Left hindlimb (tissue), 1 donor: ENCODE measurements around the gene CDO1.
A peak's percentile ranks its signal among the peaks of the same experiment; 100 is the strongest.

ENCODE experiments used
- DNase-seq: peaks from one replicate; pipeline ENCODE4 v3.0.0-alpha.2; 2018

Gene CDO1

GRCh38 chr5:115778417-115778816 is 38.0 kb downstream of the CDO1 start:
- DNase-seq: no peak

- DNase-seq: no peak
Observed at GRCh38 chr5:115776989-115777388, 39.5 kb downstream of the CDO1 start.

DNA sequence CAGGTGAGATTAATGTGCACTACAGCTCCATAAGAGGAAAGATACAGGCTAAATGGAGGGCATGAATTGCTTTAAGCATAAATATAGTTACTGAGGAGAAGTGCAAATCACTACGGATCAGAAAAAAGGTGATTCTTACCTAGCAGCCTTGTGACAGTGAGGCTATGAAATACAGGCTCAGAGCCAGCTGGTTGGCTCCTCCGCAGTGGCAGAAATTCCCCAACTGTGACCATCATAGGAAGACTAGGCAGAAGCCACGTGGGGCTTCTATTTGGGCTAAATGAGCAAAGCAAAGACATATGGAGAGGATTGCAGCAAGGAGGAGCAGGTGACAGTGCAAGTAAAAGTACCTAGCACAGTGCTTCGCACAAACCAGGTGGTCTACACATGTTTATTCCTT is 40.5 kb downstream of the CDO1 start:
- DNase-seq: no peak

GRCh38 chr5:115774684-115775083 is 41.8 kb downstream of the CDO1 start:
- peak; percentile 84 for DNase-seq

GRCh38 chr5:115772731-115773475 is 43.6 kb downstream of the CDO1 start:
- peak; percentile 51 for DNase-seq

- DNase-seq: no peak
Observed at GRCh38 chr5:115770466-115770865, 46.0 kb downstream of the CDO1 start.

DNA sequence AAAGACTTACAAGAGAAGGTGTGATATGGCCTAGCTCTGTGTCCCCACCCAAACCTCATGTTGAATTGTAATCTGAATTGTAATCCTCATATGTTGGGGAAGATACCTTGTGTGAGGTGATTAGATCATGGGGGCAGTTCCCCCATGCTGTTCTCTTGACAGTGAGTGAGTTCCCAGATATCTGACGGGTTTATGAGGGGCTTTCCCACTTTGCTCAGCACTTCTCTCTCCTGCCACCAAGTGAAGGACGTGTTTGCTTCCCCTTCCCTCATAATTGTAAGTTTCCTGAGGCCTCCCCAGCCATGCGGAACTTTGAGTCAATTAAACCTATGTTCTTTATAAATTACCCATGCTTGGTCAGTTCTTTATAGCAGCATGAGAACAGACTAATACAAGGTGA is 49.0 kb downstream of the CDO1 start:
- DNase-seq: no peak

DNA sequence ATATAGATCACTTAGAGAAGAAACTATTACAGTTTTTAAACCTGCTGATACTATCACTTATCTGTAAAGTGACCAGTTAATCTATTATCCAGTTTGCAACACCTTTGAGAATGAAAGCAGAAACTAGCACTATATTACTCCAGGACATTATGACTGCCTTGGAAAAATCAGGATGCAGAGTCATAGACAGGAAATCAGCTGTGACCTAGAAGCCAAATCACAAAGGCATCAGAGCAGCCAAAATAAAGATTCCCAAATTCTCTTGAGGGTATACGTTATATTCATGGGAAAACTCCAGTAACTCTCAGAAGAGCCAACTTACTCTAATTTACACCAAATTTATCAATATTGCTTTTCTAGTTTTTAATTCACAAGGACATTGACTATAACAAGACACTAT is 49.9 kb downstream of the CDO1 start:
- DNase-seq: no peak

DNA sequence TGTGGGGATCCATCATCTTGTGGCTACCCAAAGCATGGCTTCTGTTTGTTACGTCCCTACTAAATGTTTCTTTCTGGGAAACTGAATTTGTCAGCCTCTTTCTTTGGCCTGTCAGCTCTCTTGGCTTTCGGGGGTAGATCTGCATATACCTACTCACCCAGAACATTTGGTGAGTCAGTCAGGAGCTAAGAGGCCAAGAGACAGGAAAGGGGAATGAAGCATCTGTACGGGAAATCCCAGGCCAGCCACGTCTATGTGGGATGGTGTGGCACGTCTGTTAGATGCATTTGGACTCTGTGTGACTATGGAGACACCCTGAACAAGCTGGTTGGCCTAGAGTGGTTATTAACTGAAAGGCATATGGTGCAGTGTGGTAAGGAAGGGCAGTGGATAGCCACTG is 58.1 kb downstream of the CDO1 start:
- DNase-seq: no peak

GRCh38 chr5:115755675-115756074 is 60.8 kb downstream of the CDO1 start:
- no peak for DNase-seq
